Mesothelial cell of epicardium (in vitro differentiated cells): ENCODE measurements around the gene LRRK1. TPM values are rescaled to one million over a fixed set of nuclear protein-coding genes. Genes with fewer than 3 reads are reported as not detected.
A peak's percentile ranks its signal among the peaks of the same experiment; 100 is the strongest.

Source experiments
- DNase-seq, 2 experiments: peaks; one replicate each; pipeline ENCODE4 v3.0.0; 2021; ENCODE audit warnings: low spot score in 2 of 2; ENCODE audit not compliant: unreplicated experiment in 2 of 2
- H3K27ac Mint-ChIP-seq: 2 replicates; pipeline ENCODE4 v1.8.0; 2021; ENCODE audit warnings: mixed read lengths
- H3K27me3 Mint-ChIP-seq: 2 replicates; pipeline ENCODE4 v1.8.0; 2021; ENCODE audit warnings: low read depth, mixed read lengths
- H3K36me3 Mint-ChIP-seq: 2 replicates; pipeline ENCODE4 v1.8.0; 2021; ENCODE audit warnings: mixed read lengths
- H3K4me1 Mint-ChIP-seq: 2 replicates; pipeline ENCODE4 v1.8.0; 2021; ENCODE audit warnings: mixed read lengths
- H3K4me3 Mint-ChIP-seq: 2 replicates; pipeline ENCODE4 v1.8.0; 2021; ENCODE audit warnings: mild to moderate bottlenecking, moderate library complexity, mixed read lengths
- H3K9me3 Mint-ChIP-seq: 2 replicates; pipeline ENCODE4 v1.8.0; 2021; ENCODE audit warnings: mixed read lengths
- total RNA-seq: library from RNA; stranded (reverse); gene quantifications from 3 replicates; pipeline ENCODE4 v1.2.1, GENCODE V29; 2021
- TF ChIP-seq, protein P1 (sequence below): fragments of 200-600 bp; sonication (generic); IDR thresholded peaks from one replicate; pipeline ENCODE4 v1.5.0; 2021; ENCODE audit warnings: antibody characterized with exemption; ENCODE audit not compliant: unreplicated experiment

Gene LRRK1
- total RNA-seq, 1 donor from 2014 or later = 2.3 TPM

DNA sequence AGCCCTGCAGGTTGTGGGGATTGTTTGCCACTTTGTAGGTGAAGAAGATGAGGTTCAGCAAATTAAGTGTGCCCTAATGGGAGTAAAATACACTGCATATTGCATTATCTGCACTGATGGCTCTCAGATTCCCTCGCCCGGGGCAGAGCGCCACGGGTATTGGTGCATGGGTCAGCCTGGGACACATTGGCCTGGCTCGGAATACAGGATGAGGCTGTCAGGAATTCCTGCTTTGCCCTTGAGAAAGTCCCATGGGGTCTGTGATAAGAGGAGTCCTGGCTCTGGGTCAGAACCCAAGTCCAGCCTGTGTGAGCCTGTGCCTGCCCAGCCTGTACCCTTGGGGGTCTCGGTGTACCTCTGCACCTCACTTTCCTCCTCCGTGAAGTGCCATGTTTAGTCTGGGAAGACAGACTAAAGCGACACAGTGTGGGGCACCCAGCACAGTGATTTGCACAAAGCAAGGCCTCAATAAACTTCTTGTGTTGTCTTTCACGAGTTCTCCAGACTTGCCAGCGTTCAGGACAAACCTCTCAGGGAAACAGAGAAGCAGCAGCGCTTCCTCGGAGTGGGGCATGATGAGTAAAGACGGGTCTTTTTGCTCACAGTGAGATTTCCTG lies 107.6 kb downstream of the LRRK1 start:
- H3K36me3 Mint-ChIP-seq = no peaks in the 10 kb centered on the region
- H3K27ac Mint-ChIP-seq = no peak overlapping the region
- TF ChIP-seq, protein P1, sequence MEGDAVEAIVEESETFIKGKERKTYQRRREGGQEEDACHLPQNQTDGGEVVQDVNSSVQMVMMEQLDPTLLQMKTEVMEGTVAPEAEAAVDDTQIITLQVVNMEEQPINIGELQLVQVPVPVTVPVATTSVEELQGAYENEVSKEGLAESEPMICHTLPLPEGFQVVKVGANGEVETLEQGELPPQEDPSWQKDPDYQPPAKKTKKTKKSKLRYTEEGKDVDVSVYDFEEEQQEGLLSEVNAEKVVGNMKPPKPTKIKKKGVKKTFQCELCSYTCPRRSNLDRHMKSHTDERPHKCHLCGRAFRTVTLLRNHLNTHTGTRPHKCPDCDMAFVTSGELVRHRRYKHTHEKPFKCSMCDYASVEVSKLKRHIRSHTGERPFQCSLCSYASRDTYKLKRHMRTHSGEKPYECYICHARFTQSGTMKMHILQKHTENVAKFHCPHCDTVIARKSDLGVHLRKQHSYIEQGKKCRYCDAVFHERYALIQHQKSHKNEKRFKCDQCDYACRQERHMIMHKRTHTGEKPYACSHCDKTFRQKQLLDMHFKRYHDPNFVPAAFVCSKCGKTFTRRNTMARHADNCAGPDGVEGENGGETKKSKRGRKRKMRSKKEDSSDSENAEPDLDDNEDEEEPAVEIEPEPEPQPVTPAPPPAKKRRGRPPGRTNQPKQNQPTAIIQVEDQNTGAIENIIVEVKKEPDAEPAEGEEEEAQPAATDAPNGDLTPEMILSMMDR = no peak
- peaks cover 4% of the 10 kb centered on the region for H3K4me1 Mint-ChIP-seq
- H3K27me3 Mint-ChIP-seq = peaks cover 2% of the 10 kb centered on the region
- no peak overlapping the region for H3K4me3 Mint-ChIP-seq
- H3K9me3 Mint-ChIP-seq = no peaks in the 10 kb centered on the region
- DNase-seq = peak in 1 of 2 experiments; percentile 34

DNA sequence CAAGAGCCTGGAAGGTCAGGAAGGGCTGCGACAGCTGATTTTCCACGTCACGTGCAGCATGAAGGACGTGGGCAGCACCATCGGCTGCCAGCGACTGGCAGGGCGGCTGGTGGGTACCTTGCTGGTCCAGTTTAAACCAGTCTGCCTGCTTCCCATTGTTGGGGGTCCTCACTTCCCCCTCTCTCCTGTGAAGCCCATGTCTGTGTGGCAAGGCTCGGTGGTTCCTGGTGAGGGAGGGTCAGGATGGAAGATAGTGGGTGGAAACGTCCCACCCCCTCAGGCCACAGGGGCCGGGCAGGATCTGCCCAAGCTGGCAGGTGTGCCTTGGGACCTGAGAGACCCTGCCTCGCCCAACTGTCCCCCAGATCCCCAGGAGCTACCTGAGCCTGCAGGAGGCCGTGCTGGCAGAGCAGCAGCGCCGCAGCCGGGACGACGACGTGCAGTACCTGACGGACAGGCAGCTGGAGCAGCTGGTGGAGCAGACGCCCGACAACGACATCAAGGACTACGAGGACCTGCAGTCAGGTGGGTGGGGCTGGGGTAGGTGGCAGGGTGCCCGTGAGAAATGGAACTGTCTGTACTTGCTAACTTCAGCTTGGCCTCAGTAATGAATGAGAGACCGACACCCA lies 108.2 kb downstream of the LRRK1 start:
- TF ChIP-seq, protein P1 = no peak
- Mint-ChIP-seq H3K4me3 (no peak overlapping the region), H3K36me3 (no peaks in the 10 kb centered on the region)

DNA sequence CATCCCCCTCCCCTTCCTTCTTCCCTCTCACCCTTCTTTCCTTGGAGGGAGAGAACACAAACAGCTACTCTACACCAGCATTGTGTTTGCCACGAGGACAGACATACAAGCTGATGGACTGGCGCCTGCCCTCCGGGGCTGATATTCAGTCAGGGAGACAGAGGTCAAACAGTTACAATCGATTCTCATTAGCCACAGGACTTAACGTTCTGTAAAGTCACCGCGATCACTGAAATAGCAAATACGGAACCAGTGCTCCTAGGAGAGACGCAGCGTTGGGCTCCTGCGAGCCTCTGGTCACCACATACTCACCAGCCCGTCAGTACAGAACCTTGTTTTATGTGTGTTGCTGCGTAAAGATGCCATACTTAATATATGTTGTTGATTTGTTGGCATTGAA lies 108.8 kb downstream of the LRRK1 start:
- Mint-ChIP-seq H3K9me3 (peaks cover 4% of the 10 kb centered on the region), H3K27me3 (peaks cover 2% of the 10 kb centered on the region), H3K4me1 (peaks cover 4% of the 10 kb centered on the region), H3K27ac (no peak overlapping the region), H3K4me3 (no peak overlapping the region), H3K36me3 (no peaks in the 10 kb centered on the region)
- DNase-seq = no peak
- TF ChIP-seq, protein P1 = no peak

More for the DNA sequence above, 108.2 kb downstream of the LRRK1 start:
- peaks cover 4% of the 10 kb centered on the region for H3K4me1 Mint-ChIP-seq
- H3K9me3 Mint-ChIP-seq = no peaks in the 10 kb centered on the region
- peak; percentile 18 to 36 for DNase-seq
- peaks cover 2% of the 10 kb centered on the region for H3K27me3 Mint-ChIP-seq
- no peak overlapping the region for H3K27ac Mint-ChIP-seq

DNA sequence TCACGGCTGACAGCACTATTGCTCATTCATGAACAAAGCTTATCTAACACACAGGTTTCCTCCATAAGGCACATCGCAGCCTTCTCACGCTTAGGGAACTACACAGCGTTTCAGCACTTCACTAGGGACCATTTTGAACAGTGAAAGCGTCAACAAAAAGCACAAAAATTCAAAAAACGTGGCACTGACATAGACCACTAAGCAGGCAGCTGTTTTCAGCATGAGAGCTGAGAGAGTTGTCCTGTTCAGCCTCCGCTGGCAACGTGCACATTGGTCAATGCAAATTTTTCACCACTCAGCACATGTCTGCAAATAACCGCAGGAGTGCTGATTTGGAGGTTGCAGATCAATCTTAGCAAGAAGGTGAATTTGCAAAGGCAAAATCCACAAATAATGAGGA lies 109.2 kb downstream of the LRRK1 start:
- H3K9me3 Mint-ChIP-seq = peaks cover 5% of the 10 kb centered on the region
- TF ChIP-seq, protein P1 = no peak
- DNase-seq = peak; percentile 5 to 25
- H3K27ac Mint-ChIP-seq = no peak overlapping the region
- H3K4me1 Mint-ChIP-seq = peaks cover 4% of the 10 kb centered on the region
- H3K4me3 Mint-ChIP-seq = no peak overlapping the region
- H3K27me3 Mint-ChIP-seq = peaks cover 2% of the 10 kb centered on the region
- no peaks in the 10 kb centered on the region for H3K36me3 Mint-ChIP-seq

DNA sequence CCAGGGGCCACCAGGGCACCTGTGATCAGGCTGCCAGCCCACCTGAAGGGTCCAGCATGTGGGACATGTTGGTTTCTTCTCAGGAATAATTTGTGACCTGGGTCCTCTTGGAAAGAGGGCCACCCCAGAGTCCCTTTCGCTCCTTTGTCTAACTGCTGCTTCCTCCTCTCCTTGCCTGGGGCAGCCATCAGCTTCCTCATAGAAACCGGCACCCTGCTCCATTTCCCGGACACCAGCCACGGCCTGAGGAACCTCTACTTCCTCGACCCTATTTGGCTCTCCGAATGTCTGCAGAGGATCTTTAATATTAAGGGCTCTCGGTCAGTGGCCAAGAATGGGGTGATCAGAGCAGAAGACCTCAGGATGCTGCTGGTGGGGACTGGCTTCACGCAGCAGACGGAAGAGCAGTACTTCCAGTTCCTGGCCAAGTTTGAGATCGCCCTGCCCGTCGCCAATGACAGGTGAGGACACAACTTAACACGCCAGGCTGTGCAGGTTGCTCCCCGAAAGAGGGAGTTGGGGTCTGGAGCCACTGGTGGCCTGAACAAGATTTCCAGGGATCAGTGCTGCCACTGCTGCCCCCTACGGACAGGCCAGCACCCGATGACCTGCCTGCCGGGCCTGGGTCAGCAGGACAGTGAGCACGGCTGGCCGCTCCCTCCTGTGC lies 109.7 kb downstream of the LRRK1 start:
- H3K4me3 Mint-ChIP-seq = no peak overlapping the region
- TF ChIP-seq, protein P1 = no peak
- DNase-seq = peak; percentile 12 to 28

More for the DNA sequence above, 109.7 kb downstream of the LRRK1 start:
- Mint-ChIP-seq H3K36me3 (no peaks in the 10 kb centered on the region), H3K27me3 (peaks cover 2% of the 10 kb centered on the region), H3K9me3 (peaks cover 10% of the 10 kb centered on the region), H3K4me1 (peaks cover 2% of the 10 kb centered on the region), H3K27ac (no peak overlapping the region)
